Neuronal stem cell (in vitro differentiated cells): Measurements from ENCODE around the gene CPEB3.

Experiments used
- DNase-seq: peaks from one replicate; pipeline ENCODE4 v3.0.0-alpha.2; 2013; ENCODE audit warnings: low spot score
- H2AFZ ChIP-seq: one replicate; pipeline ENCODE4 v1.6.1; 2013; ENCODE audit warnings: mild to moderate bottlenecking, low read length, inconsistent platforms
- H2AK5ac ChIP-seq: 2 replicates; pipeline ENCODE4 v1.6.1; 2013; ENCODE audit warnings: low read depth, mild to moderate bottlenecking, inconsistent platforms, low read length, moderate library complexity, mixed read lengths
- H2BK120ac ChIP-seq: 2 replicates; pipeline ENCODE4 v1.6.1; 2013; ENCODE audit warnings: low read depth, mild to moderate bottlenecking, inconsistent platforms, low read length, moderate library complexity, mixed read lengths
- H2BK12ac ChIP-seq: one replicate; pipeline ENCODE4 v1.6.1; 2013; ENCODE audit warnings: low read length, inconsistent platforms
- H2BK15ac ChIP-seq: 2 replicates; pipeline ENCODE4 v1.6.1; 2013; ENCODE audit warnings: mild to moderate bottlenecking, low read length, inconsistent platforms, mixed read lengths
- H2BK5ac ChIP-seq: one replicate; pipeline ENCODE4 v1.6.1; 2013; ENCODE audit warnings: inconsistent platforms, mild to moderate bottlenecking, low read length, moderate library complexity
- H3K14ac ChIP-seq: one replicate; pipeline ENCODE4 v1.6.1; 2013; ENCODE audit warnings: low read length, inconsistent platforms
- H3K18ac ChIP-seq: 2 replicates; pipeline ENCODE4 v1.6.1; 2013; ENCODE audit warnings: low read length, inconsistent platforms
- H3K23ac ChIP-seq: 2 replicates; pipeline ENCODE4 v1.6.1; 2013; ENCODE audit warnings: low read depth, mild to moderate bottlenecking, mixed read lengths, low read length, inconsistent platforms; ENCODE audit not compliant: poor library complexity
- H3K27ac ChIP-seq: replicated peaks from 3 replicates; pipeline ENCODE4 v1.5.1; 2013; ENCODE audit warnings: low read length, inconsistent platforms
- H3K27me3 ChIP-seq, 3 experiments: 2 replicates each; pipeline ENCODE4 v1.6.1; 2013; ENCODE audit warnings: low read length in 3 of 3, mild to moderate bottlenecking in 2 of 3, inconsistent platforms in 1 of 3, low read depth in 1 of 3, mixed read lengths in 1 of 3, moderate library complexity in 1 of 3; ENCODE audit not compliant: control insufficient read depth in 3 of 3, insufficient read depth in 3 of 3
- H3K36me3 ChIP-seq, 2 donors: replicated peaks in 1 of 2; 2 replicates each; pipeline ENCODE4 v1.6.1; 2013; ENCODE audit warnings: low read length in 2 of 2; ENCODE audit not compliant: control insufficient read depth in 2 of 2, insufficient read depth in 2 of 2
- H3K4ac ChIP-seq: 2 replicates; pipeline ENCODE4 v1.6.1; 2013; ENCODE audit warnings: inconsistent platforms, mild to moderate bottlenecking, low read length, moderate library complexity
- H3K4me1 ChIP-seq, 2 donors: 1 replicate in 1 of 2; 2 replicates in 1 of 2; pipeline ENCODE4 v1.6.1; 2013; ENCODE audit warnings: low read length in 2 of 2, low read depth in 1 of 2; ENCODE audit not compliant: control insufficient read depth in 2 of 2, insufficient read depth in 1 of 2
- H3K4me2 ChIP-seq: one replicate; pipeline ENCODE4 v1.6.1; 2013; ENCODE audit warnings: mild to moderate bottlenecking, low read length, inconsistent platforms; ENCODE audit not compliant: insufficient read depth, poor library complexity, severe bottlenecking
- H3K4me3 ChIP-seq, 2 donors: 2 replicates each; pipeline ENCODE4 v1.5.1; 2013; ENCODE audit warnings: low read length in 2 of 2, mild to moderate bottlenecking in 2 of 2, inconsistent platforms in 1 of 2, moderate library complexity in 1 of 2
- H3K79me1 ChIP-seq: one replicate; pipeline ENCODE4 v1.6.1; 2013; ENCODE audit warnings: low read depth, mild to moderate bottlenecking, inconsistent platforms, low read length, moderate library complexity
- H3K9ac ChIP-seq: one replicate; pipeline ENCODE4 v1.6.1; 2013; ENCODE audit warnings: mild to moderate bottlenecking, low read depth, low read length, inconsistent platforms; ENCODE audit not compliant: poor library complexity
- H3K9me3 ChIP-seq, 2 donors: replicated peaks in 1 of 2; 2 replicates each; pipeline versions ENCODE3 to v1.6.1; 2013; ENCODE audit warnings: low read length in 2 of 2, mild to moderate bottlenecking in 2 of 2, inconsistent platforms in 1 of 2, low read depth in 1 of 2, mixed read lengths in 1 of 2, moderate library complexity in 1 of 2; ENCODE audit not compliant: control insufficient read depth in 2 of 2, insufficient read depth in 1 of 2
- H4K8ac ChIP-seq: one replicate; pipeline ENCODE4 v1.6.1; 2013; ENCODE audit warnings: low read depth, mild to moderate bottlenecking, inconsistent platforms, low read length, moderate library complexity
- H4K91ac ChIP-seq: one replicate; pipeline ENCODE4 v1.6.1; 2013; ENCODE audit warnings: low read length, low read depth, mild to moderate bottlenecking, inconsistent platforms; ENCODE audit not compliant: poor library complexity
- WGBS, 2 donors: extraction: QIAGEN DNeasy Blood & Tissue Kit; methylation state at CpG; one replicate each; pipeline ENCODE4 v1.1.7; 2013; ENCODE audit warnings: missing lambda C conversion rate in 2 of 2, mixed read lengths in 1 of 2; ENCODE audit not compliant: insufficient read length in 2 of 2, insufficient replicate concordance in 1 of 2; ENCODE audit errors: extremely low coverage in 2 of 2; 5-methylcytosine and 5-hydroxymethylcytosine counted together

Gene CPEB3

GRCh38 chr10:92102601-92103213, 188.2 kb downstream of the CPEB3 start:
- DNase-seq: no peak
- no peaks in the 10 kb centered on the region for H3K4me1 ChIP-seq
- no peak overlapping the region for H2AK5ac ChIP-seq
- no peak overlapping the region for H2BK12ac ChIP-seq
- H3K23ac ChIP-seq: no peak overlapping the region
- no peak overlapping the region for H2BK5ac ChIP-seq
- H3K9ac ChIP-seq: no peak overlapping the region
- H3K4me2 ChIP-seq: no peak overlapping the region
- H3K36me3 ChIP-seq: no peaks in the 10 kb centered on the region
- no peak overlapping the region for H2AFZ ChIP-seq
- H3K4ac ChIP-seq: no peak overlapping the region
- no peak overlapping the region for H2BK120ac ChIP-seq
- no peak overlapping the region for H3K27ac ChIP-seq
- H3K79me1 ChIP-seq: no peaks in the 10 kb centered on the region
- no peak overlapping the region for H4K91ac ChIP-seq
- H3K9me3 ChIP-seq: no peaks in the 10 kb centered on the region
- H3K14ac ChIP-seq: no peak overlapping the region
- H4K8ac ChIP-seq: no peak overlapping the region
- H3K18ac ChIP-seq: no peak overlapping the region
- H3K4me3 ChIP-seq: no peak overlapping the region
- no CpG with 5 or more reads among the region's 4 CpGs for WGBS, 2 donors
- no peaks in the 10 kb centered on the region for H3K27me3 ChIP-seq
- no peak overlapping the region for H2BK15ac ChIP-seq

DNA sequence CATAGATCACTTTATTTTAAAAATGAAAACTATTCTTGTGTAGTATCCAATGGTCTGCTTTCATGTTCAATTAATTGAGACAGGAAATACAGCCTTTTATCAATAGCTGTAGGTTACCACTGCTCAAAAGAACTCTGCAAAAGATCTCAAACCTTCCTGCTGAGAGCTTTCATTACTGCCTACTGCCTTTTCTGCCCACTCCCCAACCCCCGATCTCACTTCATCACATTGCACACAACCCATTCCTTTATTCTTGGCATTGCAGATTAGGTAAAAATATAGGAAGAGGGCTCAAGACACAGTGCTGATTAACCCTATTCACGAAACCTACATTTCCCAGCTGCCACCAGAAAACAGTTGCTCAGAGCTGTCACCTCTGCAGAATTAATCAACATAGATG, 195.9 kb downstream of the CPEB3 start:
- Histone ChIP-seq H3K9ac (no peak overlapping the region), H3K4me3 (no peak overlapping the region), H3K79me1 (no peaks in the 10 kb centered on the region), H3K23ac (no peak overlapping the region), H3K36me3 (no peaks in the 10 kb centered on the region), H2BK12ac (no peak overlapping the region), H2BK15ac (no peak overlapping the region), H3K14ac (no peak overlapping the region), H2BK5ac (no peak overlapping the region), H2BK120ac (no peak overlapping the region), H3K9me3 (no peaks in the 10 kb centered on the region), H2AK5ac (no peak overlapping the region), H2AFZ (no peak overlapping the region), H3K4me1 (peaks cover 2 to 5% of the 10 kb centered on the region in 2 donors), H4K8ac (no peak overlapping the region), H3K4me2 (no peak overlapping the region), H3K18ac (no peak overlapping the region), H3K4ac (no peak overlapping the region), H4K91ac (no peak overlapping the region), H3K27me3 (no peaks in the 10 kb centered on the region), H3K27ac (no peak overlapping the region)
- no CpG with 5 or more reads among the region's 2 CpGs for WGBS, 2 donors
- no peak for DNase-seq

- Histone ChIP-seq H2AFZ (no peak overlapping the region), H3K18ac (no peak overlapping the region), H3K4me3 (no peak overlapping the region), H3K4me1 (peaks cover 2 to 5% of the 10 kb centered on the region in 2 donors), H3K23ac (no peak overlapping the region), H3K4ac (no peak overlapping the region), H2BK5ac (no peak overlapping the region), H4K91ac (no peak overlapping the region), H3K36me3 (no peaks in the 10 kb centered on the region), H3K9me3 (no peaks in the 10 kb centered on the region), H4K8ac (no peak overlapping the region), H2BK15ac (no peak overlapping the region), H3K4me2 (no peak overlapping the region), H3K27me3 (no peaks in the 10 kb centered on the region), H3K79me1 (no peaks in the 10 kb centered on the region), H3K14ac (no peak overlapping the region), H2AK5ac (no peak overlapping the region), H2BK120ac (no peak overlapping the region), H2BK12ac (no peak overlapping the region), H3K9ac (no peak overlapping the region), H3K27ac (no peak overlapping the region)
- WGBS, 2 donors: no CpG with 5 or more reads among the region's 2 CpGs
- DNase-seq: no peak
Measured at GRCh38 chr10:92091965-92092364, 198.9 kb downstream of the CPEB3 start.

DNA sequence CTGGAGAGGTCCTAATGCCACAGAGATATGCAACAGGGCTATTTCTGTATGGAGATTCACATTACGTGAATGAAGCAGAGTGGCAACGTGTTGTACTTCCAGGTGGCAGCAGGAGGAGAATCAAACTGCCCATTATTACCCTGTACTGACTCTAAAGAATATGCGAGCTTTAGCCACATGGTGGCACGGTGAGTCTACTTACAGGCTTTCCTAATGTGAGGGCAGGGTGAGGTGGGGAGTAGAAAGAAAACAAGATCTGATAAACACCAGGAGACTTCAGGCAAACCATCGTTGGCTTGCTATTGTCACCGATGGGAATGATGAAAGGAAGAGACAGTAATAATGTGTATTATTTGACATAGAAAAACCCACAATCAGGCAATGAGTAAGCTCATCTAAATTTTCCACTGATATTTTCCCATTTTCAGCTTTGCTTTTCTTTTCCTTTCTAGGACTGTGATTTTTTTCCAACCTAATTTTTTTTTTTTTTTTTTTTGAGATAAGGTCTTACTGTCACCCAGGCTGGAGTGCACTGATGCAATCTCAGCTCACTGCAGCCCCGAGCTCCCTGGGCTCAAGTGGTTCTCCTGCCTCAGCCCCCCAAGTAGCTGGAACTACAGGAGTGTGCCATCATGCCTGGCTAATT, 203.0 kb downstream of the CPEB3 start:
- H3K14ac ChIP-seq: no peak overlapping the region
- H3K23ac ChIP-seq: no peak overlapping the region
- no peak overlapping the region for H3K4me3 ChIP-seq
- no peaks in the 10 kb centered on the region for H3K79me1 ChIP-seq
- H3K4me2 ChIP-seq: no peak overlapping the region
- H3K27ac ChIP-seq: no peak overlapping the region
- no peak overlapping the region for H2AK5ac ChIP-seq
- H2BK15ac ChIP-seq: no peak overlapping the region
- H2BK12ac ChIP-seq: no peak overlapping the region
- H3K9me3 ChIP-seq: no peaks in the 10 kb centered on the region
- H3K36me3 ChIP-seq: no peaks in the 10 kb centered on the region
- no peak overlapping the region for H4K91ac ChIP-seq
- H2BK5ac ChIP-seq: no peak overlapping the region
- whole genome bisulfite sequencing, 2 donors: no CpG with 5 or more reads among the region's 7 CpGs
- no peak overlapping the region for H2BK120ac ChIP-seq
- H2AFZ ChIP-seq: peak overlapping the region; percentile 30
- no peak overlapping the region for H3K9ac ChIP-seq
- H3K4me1 ChIP-seq: no peaks in the 10 kb centered on the region
- H4K8ac ChIP-seq: no peak overlapping the region
- no peak overlapping the region for H3K4ac ChIP-seq
- peak; percentile 65 for DNase-seq
- no peaks in the 10 kb centered on the region for H3K27me3 ChIP-seq
- H3K18ac ChIP-seq: no peak overlapping the region
